HPDE6-E6E7 (cell line): ENCODE data around the gene MBD6.
"Not testable (repeated sequence)": the region's sequence is repeated elsewhere in the genome, so short reads cannot be mapped to it uniquely, and the experiment has no call there.

ENCODE experiments used
- DNase-seq: peaks from one replicate; pipeline ENCODE4 v3.0.0; 2011; ENCODE audit warnings: missing footprints; ENCODE audit errors: extremely low spot score

MBD6 gene

GRCh38 chr12:57549203-57549908 is 26.7 kb downstream of the MBD6 start:
- DNase-seq, result no peak

- DNase-seq, result no peak
Measured at GRCh38 chr12:57549909-57550640, 27.5 kb downstream of the MBD6 start, which contains the start of gene KIF5A. Gene KIF5A, plus strand, starts transcription at chr12:57550044. Its CDS starts 228 bp downstream, at chr12:57550272.

- no peak for DNase-seq
Measured at GRCh38 chr12:57550641-57551549, 28.3 kb downstream of the MBD6 start.

- DNase-seq, result no peak
Measured at GRCh38 chr12:57551637-57552305, 29.1 kb downstream of the MBD6 start.

GRCh38 chr12:57552306-57552651 is 29.7 kb downstream of the MBD6 start:
- no peak for DNase-seq

GRCh38 chr12:57552835-57553313 is 30.2 kb downstream of the MBD6 start:
- no peak for DNase-seq

- no peak for DNase-seq
Measured at GRCh38 chr12:57553343-57554202, 30.9 kb downstream of the MBD6 start.

- no peak for DNase-seq
Measured at GRCh38 chr12:57554453-57554852, 31.8 kb downstream of the MBD6 start.

GRCh38 chr12:57554897-57555296 is 32.3 kb downstream of the MBD6 start:
- DNase-seq, result no peak

- no peak for DNase-seq
Measured at GRCh38 chr12:57558864-57559263, 36.2 kb downstream of the MBD6 start.

- DNase-seq, result no peak
Measured at GRCh38 chr12:57560516-57560915, 37.9 kb downstream of the MBD6 start.

GRCh38 chr12:57561117-57561516 is 38.5 kb downstream of the MBD6 start:
- DNase-seq, result not testable (repeated sequence)

GRCh38 chr12:57563358-57563757 is 40.7 kb downstream of the MBD6 start:
- DNase-seq, result no peak

- DNase-seq, result no peak
Measured at GRCh38 chr12:57564178-57564740, 41.6 kb downstream of the MBD6 start.

- DNase-seq, result no peak
Measured at GRCh38 chr12:57568838-57569237, 46.2 kb downstream of the MBD6 start.

- DNase-seq, result no peak
Measured at GRCh38 chr12:57569858-57570257, 47.2 kb downstream of the MBD6 start.

GRCh38 chr12:57570438-57570837 is 47.8 kb downstream of the MBD6 start:
- not testable (repeated sequence) for DNase-seq

- no peak for DNase-seq
Measured at GRCh38 chr12:57571926-57572762, 49.5 kb downstream of the MBD6 start.

- no peak for DNase-seq
Measured at GRCh38 chr12:57574795-57575194, 52.2 kb downstream of the MBD6 start.
